Left lobe of liver (tissue), 2 donors: ENCODE results near the gene F8. TPM values are rescaled to one million over a fixed set of nuclear protein-coding genes. Genes with fewer than 3 reads are reported as not detected.
"Not testable (repeated sequence)": the region's sequence is repeated elsewhere in the genome, so short reads cannot be mapped to it uniquely, and the experiment has no call there.

Source experiments
- ATAC-seq: fragments of 200-7000 bp; cut with Tn5 transposase; one replicate; pipeline ENCODE4 v1.9.1; 2020; ENCODE audit warnings: mild to moderate bottlenecking, moderate library complexity
- DNase-seq: peaks from one replicate; pipeline ENCODE4 v3.0.0-alpha.2; 2020; ENCODE audit warnings: low spot score
- total RNA-seq: library from RNA; stranded (reverse); gene quantifications from one replicate; pipeline ENCODE4 v1.2.1, GENCODE V29; 2021
- donor health status: DM: no; HTN: no; CAD: no; lungs with moderate emphysema.
- donor health status: DM: no; HTN: yes; CAD: no.

The F8 gene
- total RNA-seq, 1 donor from 2014 or later, result 22.6 TPM

GRCh38 chrX:154886069-154886788, 136.3 kb downstream of the F8 start, which contains the start of gene F8A1:
TSS of gene F8A1 (plus strand) at chrX:154886355. CDS start at chrX:154886375, 20 bp downstream.
- DNase-seq, result not testable (repeated sequence)
- peak; percentile 85 for ATAC-seq

- ATAC-seq, DNase-seq: not testable (repeated sequence)
Observed at GRCh38 chrX:154885549-154885948, 137.0 kb downstream of the F8 start.

GRCh38 chrX:154885057-154885456, 137.5 kb downstream of the F8 start:
- not testable (repeated sequence) for DNase-seq, ATAC-seq

DNA sequence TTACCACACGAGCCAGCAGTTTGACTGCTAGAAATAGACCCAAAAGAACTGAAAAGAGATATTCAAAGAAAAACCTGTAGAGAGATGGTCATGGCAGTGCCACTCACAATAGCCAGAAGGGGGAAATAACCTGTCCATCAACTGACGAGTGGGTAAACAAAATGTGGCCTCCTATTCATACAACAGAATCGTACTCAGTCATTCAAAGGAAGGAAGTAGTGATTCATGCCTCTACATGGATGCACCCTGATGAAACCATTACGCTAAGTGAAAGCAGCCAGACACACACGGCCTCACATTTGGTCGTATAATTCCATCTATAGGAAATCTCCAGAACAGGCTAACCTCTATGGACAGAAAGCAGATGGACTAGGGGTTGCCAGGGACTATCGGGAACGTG, 138.5 kb downstream of the F8 start:
- not testable (repeated sequence) for DNase-seq, ATAC-seq

GRCh38 chrX:154873329-154873728, 149.2 kb downstream of the F8 start:
- ATAC-seq, result no peak
- DNase-seq, result no peak

GRCh38 chrX:154868522-154868921, 154.0 kb downstream of the F8 start:
- DNase-seq, ATAC-seq: not testable (repeated sequence)

- DNase-seq, result no peak
- ATAC-seq, result no peak
Observed at GRCh38 chrX:154855256-154855655, 167.3 kb downstream of the F8 start.

- no peak for ATAC-seq
- DNase-seq, result no peak
Observed at GRCh38 chrX:154850957-154851611, 171.4 kb downstream of the F8 start.

DNA sequence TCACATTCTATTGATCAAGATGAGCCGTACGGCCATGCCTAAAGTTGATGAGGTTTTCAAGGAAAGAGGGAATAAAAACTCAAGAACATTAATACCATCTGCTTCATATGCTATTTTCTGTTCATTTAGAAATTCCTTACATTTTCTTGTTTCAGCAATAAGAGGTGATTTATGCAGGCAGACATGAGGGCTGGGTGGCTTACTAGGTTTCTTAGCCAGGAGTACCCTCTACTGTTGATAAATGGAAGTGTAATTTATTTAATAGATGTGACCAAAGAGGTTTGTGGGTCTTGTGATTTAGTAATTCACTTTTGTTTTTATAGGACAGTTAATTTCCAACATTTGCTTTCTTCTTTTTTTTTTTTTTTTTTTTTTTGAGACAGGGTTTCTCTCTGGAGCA, 181.7 kb downstream of the F8 start:
- DNase-seq (no peak), ATAC-seq (peak; percentile 77)

- ATAC-seq (no peak), DNase-seq (no peak)
Observed at GRCh38 chrX:154836163-154836562, 186.4 kb downstream of the F8 start.

- ATAC-seq (no peak), DNase-seq (no peak)
Observed at GRCh38 chrX:154834562-154834961, 188.0 kb downstream of the F8 start, which contains the start of gene SMIM9. TSS of gene SMIM9 (minus strand) at chrX:154834662. CDS start at chrX:154830856, 3,806 bp downstream.

DNA sequence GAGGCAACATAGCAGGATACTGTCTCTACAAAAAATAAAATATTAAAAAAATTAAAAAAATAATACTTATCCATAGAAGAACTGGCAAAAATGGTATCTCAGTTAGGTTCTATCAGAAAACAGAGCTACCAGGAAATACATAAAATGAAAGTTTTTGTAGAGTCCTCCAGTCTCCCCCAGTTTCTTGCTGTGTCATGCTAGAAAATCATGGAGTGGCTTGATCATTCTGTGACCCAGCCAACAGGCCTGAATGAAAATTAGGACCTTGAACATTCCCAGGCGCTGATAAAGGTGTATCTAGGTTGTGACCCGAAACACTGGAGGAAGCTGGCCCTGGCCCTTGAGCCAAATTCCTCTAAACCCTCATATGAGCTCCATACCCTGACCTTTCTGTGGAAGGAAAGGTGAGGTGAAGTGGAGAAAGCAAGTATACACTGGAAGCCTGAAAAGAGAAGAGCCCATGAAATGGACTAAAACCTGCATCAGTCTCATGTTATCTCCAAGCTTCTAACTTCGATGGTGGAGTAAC, 188.7 kb downstream of the F8 start:
- no peak for DNase-seq
- ATAC-seq, result no peak

DNA sequence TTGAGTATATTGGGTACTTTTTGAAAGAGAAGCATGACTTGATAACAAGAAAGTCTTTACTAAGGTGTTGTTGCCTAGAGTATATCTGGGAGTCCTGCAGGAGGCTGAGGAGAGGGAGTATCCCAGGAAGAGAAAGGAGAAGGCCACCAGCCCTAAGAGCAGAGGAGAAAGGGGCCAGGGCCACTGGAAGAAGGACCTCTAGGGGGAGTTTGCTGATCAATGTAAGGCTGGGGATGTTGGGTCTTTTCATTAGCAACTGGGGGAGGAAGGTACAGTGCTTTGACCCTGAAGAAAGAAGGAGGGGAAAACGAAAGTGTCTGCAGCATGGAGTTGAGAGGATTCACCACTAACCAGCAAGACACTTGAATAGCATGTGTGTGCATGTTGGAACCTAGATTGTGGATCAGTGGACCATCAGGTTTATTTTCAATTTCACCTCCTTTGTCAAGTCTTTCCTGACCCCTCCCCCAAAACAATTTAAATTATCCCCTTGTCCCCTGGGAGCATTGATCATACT, 192.5 kb downstream of the F8 start:
- ATAC-seq, result no peak

GRCh38 chrX:154829134-154829533, 193.4 kb downstream of the F8 start:
- ATAC-seq (no peak), DNase-seq (no peak)

More for the DNA sequence above, 192.5 kb downstream of the F8 start:
- DNase-seq, result no peak

GRCh38 chrX:154828016-154828408, 194.5 kb downstream of the F8 start:
- ATAC-seq (no peak), DNase-seq (no peak)

GRCh38 chrX:154827194-154828015, 195.1 kb downstream of the F8 start:
- DNase-seq (no peak), ATAC-seq (no peak)

DNA sequence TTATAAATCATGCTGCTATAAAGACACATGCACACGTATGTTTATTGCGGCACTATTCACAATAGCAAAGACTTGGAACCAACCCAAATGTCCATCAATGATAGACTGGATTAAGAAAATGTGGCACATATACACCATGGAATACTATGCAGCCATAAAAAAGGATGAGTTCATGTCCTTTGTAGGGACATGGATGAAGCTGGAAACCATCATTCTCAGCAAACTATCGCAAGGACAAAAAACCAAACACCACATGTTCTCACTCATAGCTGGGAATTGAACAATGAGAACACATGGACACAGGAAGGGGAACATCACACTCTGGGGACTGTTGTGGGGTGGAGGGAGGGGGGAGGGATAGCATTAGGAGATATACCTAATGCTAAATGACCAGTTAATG, 196.9 kb downstream of the F8 start:
- DNase-seq, ATAC-seq: not testable (repeated sequence)

GRCh38 chrX:154824638-154825037, 197.9 kb downstream of the F8 start:
- no peak for ATAC-seq
- no peak for DNase-seq

GRCh38 chrX:154822029-154822428, 200.5 kb downstream of the F8 start:
- DNase-seq, result no peak
- no peak for ATAC-seq

DNA sequence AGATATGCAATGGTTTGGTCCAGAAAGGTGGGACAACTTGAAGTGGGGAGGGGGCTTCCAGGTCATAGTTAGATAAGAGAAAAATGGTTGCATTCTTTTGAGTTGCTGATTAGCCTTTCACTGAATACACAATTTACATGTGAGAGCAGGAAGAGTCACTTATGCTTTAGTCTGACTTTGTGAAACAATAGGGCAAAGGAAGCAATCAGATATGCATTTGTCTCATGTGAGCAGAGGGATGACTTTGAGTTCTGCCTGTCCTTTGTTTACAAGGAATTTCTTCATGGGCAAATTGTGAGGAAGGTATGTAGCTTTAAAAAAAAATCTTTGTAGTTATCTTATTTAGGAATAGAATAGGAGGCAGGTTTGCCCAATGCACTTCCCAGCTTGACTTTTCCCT, 201.0 kb downstream of the F8 start:
- ATAC-seq (no peak), DNase-seq (no peak)
